ENCODE measurements around the gene RPL22.

GRCh38 chr1:6168947-6169586 lies 30.3 kb downstream of the RPL22 start:
- TF ChIP-seq POLR2AphosphoS5 (IDR thresholded peaks at IDR 0.05; ENCODE audit: low read depth, low read length) (no peak), TAF1 (IDR thresholded peaks at IDR 0.05; ENCODE audit: borderline replicate concordance, insufficient read depth, low read length) (no peak)

Data from PFSK-1 (cell line).